Heart left ventricle (tissue), 13 donors: ENCODE measurements around the gene IFITM2.
"Not testable (repeated sequence)": the region's sequence is repeated elsewhere in the genome, so short reads cannot be mapped to it uniquely, and the experiment has no call there.

Experiments
- CTCF ChIP-seq, 12 donors: fragments of 200-600 bp; sonication (generic) in 4 of 12; IDR thresholded peaks; one replicate each; pipeline versions ENCODE4 v1.5.0 to v1.8.0; 2018 to 2022; ENCODE audit warnings: antibody characterized with exemption in 12 of 12, mild to moderate bottlenecking in 5 of 12
- POLR2A ChIP-seq, 2 donors: fragments of 450-650 bp; IDR thresholded peaks; one replicate each; pipeline ENCODE4 v1.6.1; 2017; ENCODE audit warnings: antibody characterized with exemption in 2 of 2, mild to moderate bottlenecking in 2 of 2, moderate library complexity in 2 of 2
- donor health status: ischemic (EF 13 %, LVEDD 7.1; RV severe dilation, severe dysfunction).
- donor health status: DM: no; HTN: yes; CAD: no.
- donor health status: DM: no; HTN: no; CAD: no.
- donor health status: ischemic (EF 25% LVEDD 6.9; RV normal size, moderate dysfunction).
- donor health status: ischemic (EF 25% LVEDD 5.7; RV mildly dilated, moderate dysfunction).
- donor health status: ischemic (EF 35%, LVEDD 5.7; RV mildly dilated, moderate dysfunction).
- donor health status: nonischemic (EF 11% LVEDD 7.7; RV severe dilation, severe dysfunction).
- donor health status: DM: yes; HTN: yes; CAD: no.
- donor health status: PGD.
- donor health status: ischemic (EF 29% LVEDD 5.4; RV normal size, mild dysfunction).
- donor health status: nonischemic (EF 23%, LVEDD 6.1; RV moderate dilation, normal function).

- not testable (repeated sequence) for TF ChIP-seq POLR2A, CTCF (IDR thresholded peaks at IDR 0.05)
Measured at GRCh38 chr11:317668-318404, 10.2 kb downstream of the IFITM2 start.
